Lung (tissue), 12 donors: ENCODE data around the gene EGR4. TPM values are rescaled to one million over a fixed set of nuclear protein-coding genes. Genes with fewer than 3 reads are reported as not detected.

Experiments used
- ATAC-seq: fragments of 200-7000 bp; cut with Tn5 transposase; one replicate; pipeline ENCODE4 v1.9.1; 2020; ENCODE audit warnings: moderate number of reproducible peaks; ENCODE audit not compliant: insufficient read depth, low FRiP score
- DNase-seq, 3 donors: peaks; one replicate each; pipeline ENCODE4 v3.0.0-alpha.2; 2013 to 2017
- H3K27ac ChIP-seq, 2 donors: one replicate each; pipeline ENCODE4 v1.5.1; 2013; ENCODE audit warnings: mild to moderate bottlenecking in 2 of 2, moderate library complexity in 2 of 2, control low read depth in 1 of 2, inconsistent platforms in 1 of 2, low read depth in 1 of 2, low read length in 1 of 2
- H3K27me3 ChIP-seq, 3 donors: one replicate each; pipeline ENCODE4 v1.5.1; 2013; ENCODE audit warnings: low read length in 2 of 3; ENCODE audit not compliant: control insufficient read depth in 3 of 3, insufficient read depth in 3 of 3
- H3K36me3 ChIP-seq, 4 donors: one replicate each; pipeline ENCODE4 v1.5.1; 2013; ENCODE audit warnings: low read length in 4 of 4, mild to moderate bottlenecking in 1 of 4, moderate library complexity in 1 of 4; ENCODE audit not compliant: control insufficient read depth in 4 of 4, insufficient read depth in 4 of 4
- H3K4me1 ChIP-seq, 5 donors: one replicate each; pipeline ENCODE4 v1.5.1; 2013; ENCODE audit warnings: low read length in 5 of 5, mild to moderate bottlenecking in 2 of 5, moderate library complexity in 1 of 5; ENCODE audit not compliant: control insufficient read depth in 5 of 5, insufficient read depth in 5 of 5
- H3K4me3 ChIP-seq: one replicate; pipeline ENCODE4 v1.5.1; 2013; ENCODE audit warnings: mild to moderate bottlenecking, control low read depth, moderate library complexity
- H3K9ac ChIP-seq, 2 donors: one replicate each; pipeline ENCODE4 v1.5.1; 2013; ENCODE audit warnings: low read length in 2 of 2, control low read depth in 1 of 2; ENCODE audit not compliant: insufficient read depth in 1 of 2
- H3K9me3 ChIP-seq, 4 donors: one replicate each; pipeline ENCODE4 v1.5.1; 2013; ENCODE audit warnings: low read length in 3 of 4, mild to moderate bottlenecking in 1 of 4, moderate library complexity in 1 of 4; ENCODE audit not compliant: control insufficient read depth in 4 of 4, insufficient read depth in 3 of 4
- WGBS, 2 donors: extraction: QIAGEN DNeasy Blood & Tissue Kit; methylation state at CpG; one replicate each; pipeline ENCODE4 v1.1.7; 2013; 5-methylcytosine and 5-hydroxymethylcytosine counted together
- polyA plus RNA-seq, 2 donors: library from polyadenylated mRNA; stranded (reverse); fragments of 200-250 nt; gene quantifications; one replicate each; pipeline ENCODE4 v1.2.1, GENCODE V29; 2013
- total RNA-seq, 2 donors: library from RNA; depleted of rRNA in 1 of 2; stranded (reverse); fragments of >200 nt in 1 of 2; gene quantifications; one replicate each; pipeline ENCODE4 v1.2.1, GENCODE V29; 2014 to 2021
- TF ChIP-seq, protein P1 (sequence below): IDR thresholded peaks from 2 replicates; pipeline ENCODE4 v1.5.1; 2012; ENCODE audit warnings: mild to moderate bottlenecking; ENCODE audit errors: control extremely low read depth, extremely low read depth
- donor health status: control.
- donor health status: control.
- donor health status: Bipolar disorder and iron deficiency.
- donor health status: healthy.
- donor health status: DM: yes; HTN: yes; CAD: no.

The EGR4 gene
- total and polyA plus RNA-seq, 4 donors: 0.30 TPM; not detected in 3

DNA sequence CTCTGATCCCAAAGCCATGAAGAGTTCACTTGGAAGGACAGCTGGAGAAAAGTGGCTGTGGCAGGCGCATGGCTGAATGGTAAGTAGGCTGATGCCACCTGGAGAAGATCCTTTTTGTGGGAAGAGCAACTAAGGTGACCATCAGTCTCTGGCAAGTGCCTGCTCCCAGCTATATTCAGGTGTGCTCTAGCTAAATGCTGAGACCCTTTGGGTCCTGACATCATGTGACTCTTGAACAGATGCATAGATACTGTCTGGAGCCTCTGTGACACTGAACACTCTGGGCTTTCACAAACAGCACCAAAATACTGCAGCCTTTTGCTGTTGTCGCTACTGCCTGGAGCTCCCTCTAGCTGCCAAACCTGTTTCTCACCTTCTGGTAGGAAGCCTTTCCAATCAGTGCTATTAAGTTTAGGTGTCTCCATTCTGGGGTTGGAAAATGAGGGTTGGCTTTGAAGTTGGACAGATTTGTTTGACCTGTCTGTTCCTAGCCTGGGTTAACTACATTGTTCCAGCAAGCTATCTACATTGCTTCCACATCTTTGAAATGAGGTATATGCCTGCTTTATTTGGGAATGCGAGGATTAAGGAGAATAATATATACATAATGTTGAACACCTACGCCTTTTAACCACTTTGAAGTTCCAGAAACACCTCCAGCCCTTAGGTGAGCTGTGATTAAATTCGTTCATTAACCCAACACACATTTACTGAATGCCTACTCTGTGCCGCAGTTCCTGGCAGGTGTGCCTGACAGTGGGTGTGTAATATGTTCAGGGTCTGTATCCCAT is 3.1 kb downstream of the EGR4 start:
- ATAC-seq (no peak), DNase-seq (peak in 1 of 3 donors; percentile 14)
- Histone ChIP-seq H3K4me3 (no peak overlapping the region), H3K27ac (no peak overlapping the region), H3K27me3 (peaks cover 32 to 82% (median 47%) of the 10 kb centered on the region in 3 donors), H3K9me3 (peaks cover 0 to 16% (median 0%) of the 10 kb centered on the region in 4 donors), H3K9ac (no peak overlapping the region), H3K4me1 (peaks cover 0 to 19% (median 0%) of the 10 kb centered on the region in 5 donors), H3K36me3 (no peaks in the 10 kb centered on the region)
- 59 to 62% methylated on average over 6 of the region's 6 CpGs for WGBS, 2 donors
- TF ChIP-seq, protein P1, sequence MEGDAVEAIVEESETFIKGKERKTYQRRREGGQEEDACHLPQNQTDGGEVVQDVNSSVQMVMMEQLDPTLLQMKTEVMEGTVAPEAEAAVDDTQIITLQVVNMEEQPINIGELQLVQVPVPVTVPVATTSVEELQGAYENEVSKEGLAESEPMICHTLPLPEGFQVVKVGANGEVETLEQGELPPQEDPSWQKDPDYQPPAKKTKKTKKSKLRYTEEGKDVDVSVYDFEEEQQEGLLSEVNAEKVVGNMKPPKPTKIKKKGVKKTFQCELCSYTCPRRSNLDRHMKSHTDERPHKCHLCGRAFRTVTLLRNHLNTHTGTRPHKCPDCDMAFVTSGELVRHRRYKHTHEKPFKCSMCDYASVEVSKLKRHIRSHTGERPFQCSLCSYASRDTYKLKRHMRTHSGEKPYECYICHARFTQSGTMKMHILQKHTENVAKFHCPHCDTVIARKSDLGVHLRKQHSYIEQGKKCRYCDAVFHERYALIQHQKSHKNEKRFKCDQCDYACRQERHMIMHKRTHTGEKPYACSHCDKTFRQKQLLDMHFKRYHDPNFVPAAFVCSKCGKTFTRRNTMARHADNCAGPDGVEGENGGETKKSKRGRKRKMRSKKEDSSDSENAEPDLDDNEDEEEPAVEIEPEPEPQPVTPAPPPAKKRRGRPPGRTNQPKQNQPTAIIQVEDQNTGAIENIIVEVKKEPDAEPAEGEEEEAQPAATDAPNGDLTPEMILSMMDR: no peak

DNA sequence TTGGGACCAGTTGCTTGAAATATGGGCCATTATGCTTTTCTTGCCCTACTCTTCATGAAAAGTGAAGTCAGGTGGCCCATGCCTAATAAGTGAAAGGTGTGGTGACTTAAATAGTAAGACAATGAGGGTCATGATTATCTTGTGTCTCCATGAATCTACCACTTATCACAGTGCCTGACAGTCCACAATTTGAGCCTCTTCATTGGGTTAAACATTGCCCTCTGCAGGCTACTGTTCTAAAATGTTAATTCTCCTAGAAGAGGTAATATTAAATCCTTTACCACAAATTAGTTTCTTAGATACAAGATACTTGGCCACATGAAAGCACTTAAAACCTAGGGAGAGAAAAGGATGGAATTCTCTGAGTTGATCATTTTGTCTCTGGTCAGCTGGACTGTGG is 4.0 kb downstream of the EGR4 start:
- peaks cover 32 to 80% (median 38%) of the 10 kb centered on the region in 3 donors for H3K27me3 ChIP-seq
- TF ChIP-seq, protein P1: no peak
- peaks cover 0 to 16% (median 0%) of the 10 kb centered on the region in 4 donors for H3K9me3 ChIP-seq
- H3K4me1 ChIP-seq: peaks cover 0 to 20% (median 0%) of the 10 kb centered on the region in 5 donors
- H3K27ac ChIP-seq: no peak overlapping the region
- ATAC-seq (no peak), DNase-seq (no peak)
- no peaks in the 10 kb centered on the region for H3K36me3 ChIP-seq
- H3K4me3 ChIP-seq: no peak overlapping the region
- H3K9ac ChIP-seq: no peak overlapping the region

GRCh38 chr2:73286134-73286655 is 7.2 kb downstream of the EGR4 start:
- DNase-seq: no peak
- 81 to 94% methylated on average over 3 of the region's 3 CpGs for WGBS, 2 donors
- Histone ChIP-seq H3K27ac (no peak overlapping the region), H3K9ac (no peak overlapping the region), H3K4me3 (no peak overlapping the region), H3K27me3 (peaks cover 10 to 58% (median 18%) of the 10 kb centered on the region in 3 donors), H3K4me1 (peaks cover 0 to 13% (median 0%) of the 10 kb centered on the region in 5 donors), H3K36me3 (no peaks in the 10 kb centered on the region), H3K9me3 (peaks cover 0 to 3% (median 0%) of the 10 kb centered on the region in 4 donors)
- no peak for ATAC-seq
- TF ChIP-seq, protein P1: no peak
